HCT116 (cell line): ENCODE measurements around the gene TTLL11. TPM values are rescaled to one million over a fixed set of nuclear protein-coding genes. Genes with fewer than 3 reads are reported as not detected.

Source experiments
- ATAC-seq: fragments of 200-7000 bp; cut with Tn5 transposase; 2 replicates; pipeline ENCODE4 v1.9.1; 2020; ENCODE audit warnings: mild to moderate bottlenecking, moderate library complexity
- BruUV-seq: library from RNA; stranded (reverse); fragments of 400-500 nt; replicated peaks from 2 replicates; lab custom pipeline; 2021; lab: Mats Ljungman, UMichigan
- CTCF ChIA-PET: fragments of 300-600 bp; sonication (Branson Sonifier 250); formaldehyde crosslinking; loops from one replicate; lab custom pipeline; 2021; ENCODE audit warnings: antibody characterized with exemption; lab: Charles Lee
- POLR2A ChIA-PET: fragments of 300-600, 350-600 bp; sonication (Branson Sonifier 250); formaldehyde crosslinking; loops from one replicate; lab custom pipeline; 2021; ENCODE audit warnings: antibody characterized with exemption; lab: Charles Lee
- RAD21 ChIA-PET, 2 experiments: fragments of 300-600 bp; sonication (Branson Sonifier 250); formaldehyde crosslinking; loops; one replicate each; lab custom pipeline; 2023; ENCODE audit warnings: low total read pairs in 2 of 2; ENCODE audit not compliant: uncharacterized antibody in 2 of 2, unreplicated experiment in 2 of 2, low non-redundant PET in 1 of 2; lab: Charles Lee
- DNase-seq: peaks from one replicate; pipeline ENCODE4 v3.0.0-alpha.2; 2010; ENCODE audit warnings: low read depth, low spot score
- H2AFZ ChIP-seq: fragments of 200-600 bp; shearing (Covaris generic), sonication (generic); 2 replicates; pipeline ENCODE4 v1.6.1; 2017; ENCODE audit warnings: low read depth, mixed run types, mixed read lengths, antibody characterized with exemption, low read length; ENCODE audit not compliant: poor library complexity, severe bottlenecking
- H3K27ac ChIP-seq: 2 replicates; pipeline ENCODE4 v1.5.1; 2012; ENCODE audit warnings: low read depth, low read length
- H3K27me3 ChIP-seq: fragments of 200-600 bp; sonication (generic); 2 replicates; pipeline ENCODE4 v1.6.1; 2016; ENCODE audit warnings: mixed run types, low read length, mixed read lengths; ENCODE audit not compliant: insufficient read depth
- H3K36me3 ChIP-seq, 2 experiments: fragments of 200-500 bp in 1 of 2; fragments of 200-600 bp in 1 of 2; sonication (Bioruptor generic) in 1 of 2; sonication (generic) in 1 of 2; 2 replicates each; pipeline versions ENCODE4 v1.5.1 to v1.6.1; 2014 to 2016; ENCODE audit warnings: low read length in 2 of 2, inconsistent platforms in 1 of 2, mixed read lengths in 1 of 2, mixed run types in 1 of 2; ENCODE audit not compliant: insufficient read depth in 2 of 2, control insufficient read depth in 1 of 2
- H3K4me1 ChIP-seq, 2 experiments: fragments of 200-600 bp in 1 of 2; sonication (generic) in 1 of 2; 2 replicates each; pipeline versions ENCODE4 v1.5.1 to v1.6.1; 2012 to 2017; ENCODE audit warnings: low read length in 2 of 2, inconsistent platforms in 1 of 2, mild to moderate bottlenecking in 1 of 2, mixed read lengths in 1 of 2, mixed run types in 1 of 2, moderate library complexity in 1 of 2; ENCODE audit not compliant: insufficient read depth in 2 of 2, control insufficient read depth in 1 of 2
- H3K4me2 ChIP-seq: fragments of 200-600 bp; sonication (generic); 2 replicates; pipeline ENCODE4 v1.6.1; 2017; ENCODE audit warnings: mixed run types, low read length, mixed read lengths
- H3K4me3 ChIP-seq, 2 experiments: fragments of 200-600 bp in 1 of 2; sonication (generic) in 1 of 2; replicated peaks in 1 of 2; 2 replicates each; pipeline ENCODE4 v1.5.1; 2011 to 2016; ENCODE audit warnings: low read length in 2 of 2, control low read depth in 1 of 2, low read depth in 1 of 2, mild to moderate bottlenecking in 1 of 2, mixed read lengths in 1 of 2, mixed run types in 1 of 2
- H3K79me2 ChIP-seq: fragments of 200-600 bp; sonication (generic); 2 replicates; pipeline ENCODE4 v1.6.1; 2017; ENCODE audit warnings: mild to moderate bottlenecking, mixed run types, low read length, moderate library complexity, mixed read lengths; ENCODE audit not compliant: insufficient read depth
- H3K9ac ChIP-seq: fragments of 200-600 bp; sonication (generic); 2 replicates; pipeline ENCODE4 v1.6.1; 2016; ENCODE audit warnings: low read length, mixed read lengths
- H3K9me2 ChIP-seq: fragments of 200-600 bp; sonication (generic), shearing (Covaris generic); 2 replicates; pipeline ENCODE4 v1.6.1; 2017; ENCODE audit warnings: mixed run types, mild to moderate bottlenecking, moderate library complexity; ENCODE audit not compliant: insufficient read depth
- H3K9me3 ChIP-seq, 2 experiments: fragments of 200-500 bp in 1 of 2; fragments of 200-600 bp in 1 of 2; sonication (Bioruptor generic) in 1 of 2; sonication (generic) in 1 of 2; 2 replicates each; pipeline ENCODE4 v1.6.1; 2014 to 2017; ENCODE audit warnings: low read length in 2 of 2, mixed read lengths in 2 of 2, inconsistent platforms in 1 of 2, low read depth in 1 of 2, mild to moderate bottlenecking in 1 of 2, mixed run types in 1 of 2, moderate library complexity in 1 of 2; ENCODE audit not compliant: control insufficient read depth in 1 of 2, insufficient read depth in 1 of 2
- H4K20me1 ChIP-seq: fragments of 200-600 bp; sonication (generic), shearing (Covaris generic); 2 replicates; pipeline ENCODE4 v1.6.1; 2017; ENCODE audit warnings: mixed run types, mild to moderate bottlenecking, moderate library complexity; ENCODE audit not compliant: insufficient read depth
- CBX3 ChIP-seq: IDR thresholded peaks from 2 replicates; pipeline ENCODE4 v1.6.1; 2012; ENCODE audit warnings: low read depth
- CEBPB ChIP-seq: IDR thresholded peaks from 2 replicates; pipeline ENCODE4 v1.6.1; 2012; ENCODE audit warnings: low read depth
- EGR1 ChIP-seq: IDR thresholded peaks from 2 replicates; pipeline ENCODE4 v1.6.1; 2012; ENCODE audit warnings: low read depth
- ELF1 ChIP-seq: IDR thresholded peaks from 2 replicates; pipeline ENCODE4 v1.6.1; 2012; ENCODE audit warnings: low read depth, borderline replicate concordance
- EZH2phosphoT487 ChIP-seq: fragments of 200-600 bp; IDR thresholded peaks from 2 replicates; pipeline ENCODE4 v1.6.1; 2018; ENCODE audit warnings: antibody characterized with exemption, borderline replicate concordance
- FOSL1 ChIP-seq: IDR thresholded peaks from 2 replicates; pipeline ENCODE4 v1.6.1; 2012; ENCODE audit warnings: low read depth
- JUND ChIP-seq: IDR thresholded peaks from 2 replicates; pipeline ENCODE4 v1.6.1; 2012
- POLR2AphosphoS5 ChIP-seq: IDR thresholded peaks from 2 replicates; pipeline ENCODE4 v1.6.1; 2011; ENCODE audit warnings: mild to moderate bottlenecking, low read depth, low read length, moderate library complexity
- RAD21 ChIP-seq: IDR thresholded peaks from 2 replicates; pipeline ENCODE4 v1.6.1; 2012; ENCODE audit warnings: low read depth, mild to moderate bottlenecking
- SIN3A ChIP-seq: IDR thresholded peaks from 2 replicates; pipeline ENCODE4 v1.6.1; 2012; ENCODE audit warnings: low read depth
- SP1 ChIP-seq: IDR thresholded peaks from 2 replicates; pipeline ENCODE4 v1.6.1; 2012; ENCODE audit warnings: low read depth
- SRF ChIP-seq: IDR thresholded peaks from 2 replicates; pipeline ENCODE4 v1.6.1; 2012; ENCODE audit warnings: low read depth
- YY1 ChIP-seq: IDR thresholded peaks from 2 replicates; pipeline ENCODE4 v1.6.1; 2011; ENCODE audit warnings: low read length, low read depth, moderate library complexity, mild to moderate bottlenecking; ENCODE audit not compliant: insufficient replicate concordance; ENCODE audit errors: extremely low read depth
- ZNF274 ChIP-seq: fragments of 200-500 bp; sonication (Bioruptor generic); IDR thresholded peaks from 2 replicates; pipeline ENCODE4 v1.6.1; 2014; ENCODE audit warnings: mild to moderate bottlenecking, low read depth, low read length, inconsistent platforms
- intact Hi-C: fragments of 100-400 bp; cut with micrococcal nuclease; formaldehyde crosslinking; loops from 2 replicates; pipeline ENCODE4 v1.10.0; 2022
- total RNA-seq: library from RNA; stranded (reverse); gene quantifications from one replicate; pipeline ENCODE4 v1.2.1, GENCODE V29; 2021; ENCODE audit not compliant: unreplicated experiment
- TF ChIP-seq, protein P1 (sequence below): IDR thresholded peaks from 2 replicates; pipeline ENCODE4 v1.6.1; 2012; ENCODE audit warnings: low read depth
- TF ChIP-seq, protein P2 (sequence below): IDR thresholded peaks from 2 replicates; pipeline ENCODE4 v1.6.1; 2011; ENCODE audit warnings: mild to moderate bottlenecking, low read length, moderate library complexity; ENCODE audit not compliant: insufficient replicate concordance; ENCODE audit errors: extremely low read depth
- TF ChIP-seq, protein P3 (sequence below): IDR thresholded peaks from 2 replicates; pipeline ENCODE4 v1.6.1; 2012
- TF ChIP-seq, protein P4 (sequence below), 3 experiments: fragments of 200-600 bp in 1 of 3; sonication (generic) in 1 of 3; IDR thresholded peaks in 2 of 3; conservative IDR thresholded peaks in 1 of 3; 2 replicates each; pipeline ENCODE4 v1.5.1; 2012 to 2017; ENCODE audit warnings: low read depth in 2 of 3, low read length in 2 of 3, antibody characterized with exemption in 1 of 3, borderline replicate concordance in 1 of 3, control low read depth in 1 of 3, mild to moderate bottlenecking in 1 of 3, mixed read lengths in 1 of 3, mixed run types in 1 of 3, moderate library complexity in 1 of 3; ENCODE audit not compliant: insufficient read depth in 1 of 3
- TF ChIP-seq, protein P5 (sequence below): IDR thresholded peaks from 2 replicates; pipeline ENCODE4 v1.6.1; 2012

The TTLL11 gene
- total RNA-seq, 1 experiment from 2014 or later: 2.2 TPM

DNA sequence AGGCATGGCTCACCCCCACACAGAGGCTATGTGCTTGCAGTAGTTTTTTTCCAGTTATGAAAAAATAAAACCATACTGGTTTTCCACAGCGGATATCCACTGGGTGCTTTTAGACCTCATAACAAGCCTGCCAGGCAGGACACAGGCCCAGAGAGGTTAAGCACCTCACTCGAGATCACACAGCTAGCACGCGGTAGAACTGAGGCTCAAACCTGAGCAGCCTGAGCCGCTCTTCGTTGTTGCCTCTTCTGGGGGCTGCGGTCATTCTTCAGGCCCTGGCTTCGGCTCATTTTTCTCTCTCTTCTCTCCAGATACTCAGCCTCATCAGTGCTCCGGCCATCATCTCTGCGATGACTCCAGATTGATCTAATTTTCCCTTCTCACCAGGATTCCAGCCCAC lies 196.0 kb downstream of the TTLL11 start:
- ChIA-PET CTCF (no interaction called here), POLR2A (no interaction called here)

More for the DNA sequence above, 196.0 kb downstream of the TTLL11 start:
- Histone ChIP-seq H3K27me3 (no peaks in the 10 kb centered on the region), H3K4me2 (no peak overlapping the region), H3K4me3 (no peak overlapping the region), H3K79me2 (no peaks in the 10 kb centered on the region), H4K20me1 (no peaks in the 10 kb centered on the region), H3K36me3 (no peaks in the 10 kb centered on the region), H3K9me3 (peaks cover 6 to 14% of the 10 kb centered on the region in 2 experiments; a peak in 2 of 4 replicates), H3K9ac (no peak overlapping the region), H3K4me1 (no peaks in the 10 kb centered on the region), H3K27ac (no peak overlapping the region), H3K9me2 (no peaks in the 10 kb centered on the region), H2AFZ (no peak overlapping the region)
- no peak for ATAC-seq
- DNase-seq: no peak
- RAD21 ChIA-PET: no interaction called here
- intact Hi-C loops: no loop called here
- TF ChIP-seq EGR1 (no peak), SRF (no peak), SIN3A (no peak), POLR2AphosphoS5 (no peak), RAD21 (no peak), CBX3 (no peak), FOSL1 (no peak), EZH2phosphoT487 (no peak), JUND (no peak), ELF1 (no peak), CEBPB (no peak), YY1 (no peak), ZNF274 (no peak), SP1 (no peak)
- TF ChIP-seq, protein P1, sequence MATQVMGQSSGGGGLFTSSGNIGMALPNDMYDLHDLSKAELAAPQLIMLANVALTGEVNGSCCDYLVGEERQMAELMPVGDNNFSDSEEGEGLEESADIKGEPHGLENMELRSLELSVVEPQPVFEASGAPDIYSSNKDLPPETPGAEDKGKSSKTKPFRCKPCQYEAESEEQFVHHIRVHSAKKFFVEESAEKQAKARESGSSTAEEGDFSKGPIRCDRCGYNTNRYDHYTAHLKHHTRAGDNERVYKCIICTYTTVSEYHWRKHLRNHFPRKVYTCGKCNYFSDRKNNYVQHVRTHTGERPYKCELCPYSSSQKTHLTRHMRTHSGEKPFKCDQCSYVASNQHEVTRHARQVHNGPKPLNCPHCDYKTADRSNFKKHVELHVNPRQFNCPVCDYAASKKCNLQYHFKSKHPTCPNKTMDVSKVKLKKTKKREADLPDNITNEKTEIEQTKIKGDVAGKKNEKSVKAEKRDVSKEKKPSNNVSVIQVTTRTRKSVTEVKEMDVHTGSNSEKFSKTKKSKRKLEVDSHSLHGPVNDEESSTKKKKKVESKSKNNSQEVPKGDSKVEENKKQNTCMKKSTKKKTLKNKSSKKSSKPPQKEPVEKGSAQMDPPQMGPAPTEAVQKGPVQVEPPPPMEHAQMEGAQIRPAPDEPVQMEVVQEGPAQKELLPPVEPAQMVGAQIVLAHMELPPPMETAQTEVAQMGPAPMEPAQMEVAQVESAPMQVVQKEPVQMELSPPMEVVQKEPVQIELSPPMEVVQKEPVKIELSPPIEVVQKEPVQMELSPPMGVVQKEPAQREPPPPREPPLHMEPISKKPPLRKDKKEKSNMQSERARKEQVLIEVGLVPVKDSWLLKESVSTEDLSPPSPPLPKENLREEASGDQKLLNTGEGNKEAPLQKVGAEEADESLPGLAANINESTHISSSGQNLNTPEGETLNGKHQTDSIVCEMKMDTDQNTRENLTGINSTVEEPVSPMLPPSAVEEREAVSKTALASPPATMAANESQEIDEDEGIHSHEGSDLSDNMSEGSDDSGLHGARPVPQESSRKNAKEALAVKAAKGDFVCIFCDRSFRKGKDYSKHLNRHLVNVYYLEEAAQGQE: no peak
- TF ChIP-seq, protein P2, sequence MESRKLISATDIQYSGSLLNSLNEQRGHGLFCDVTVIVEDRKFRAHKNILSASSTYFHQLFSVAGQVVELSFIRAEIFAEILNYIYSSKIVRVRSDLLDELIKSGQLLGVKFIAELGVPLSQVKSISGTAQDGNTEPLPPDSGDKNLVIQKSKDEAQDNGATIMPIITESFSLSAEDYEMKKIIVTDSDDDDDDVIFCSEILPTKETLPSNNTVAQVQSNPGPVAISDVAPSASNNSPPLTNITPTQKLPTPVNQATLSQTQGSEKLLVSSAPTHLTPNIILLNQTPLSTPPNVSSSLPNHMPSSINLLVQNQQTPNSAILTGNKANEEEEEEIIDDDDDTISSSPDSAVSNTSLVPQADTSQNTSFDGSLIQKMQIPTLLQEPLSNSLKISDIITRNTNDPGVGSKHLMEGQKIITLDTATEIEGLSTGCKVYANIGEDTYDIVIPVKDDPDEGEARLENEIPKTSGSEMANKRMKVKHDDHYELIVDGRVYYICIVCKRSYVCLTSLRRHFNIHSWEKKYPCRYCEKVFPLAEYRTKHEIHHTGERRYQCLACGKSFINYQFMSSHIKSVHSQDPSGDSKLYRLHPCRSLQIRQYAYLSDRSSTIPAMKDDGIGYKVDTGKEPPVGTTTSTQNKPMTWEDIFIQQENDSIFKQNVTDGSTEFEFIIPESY: no peak
- TF ChIP-seq, protein P3, sequence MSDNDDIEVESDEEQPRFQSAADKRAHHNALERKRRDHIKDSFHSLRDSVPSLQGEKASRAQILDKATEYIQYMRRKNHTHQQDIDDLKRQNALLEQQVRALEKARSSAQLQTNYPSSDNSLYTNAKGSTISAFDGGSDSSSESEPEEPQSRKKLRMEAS: no peak
- TF ChIP-seq, protein P4, sequence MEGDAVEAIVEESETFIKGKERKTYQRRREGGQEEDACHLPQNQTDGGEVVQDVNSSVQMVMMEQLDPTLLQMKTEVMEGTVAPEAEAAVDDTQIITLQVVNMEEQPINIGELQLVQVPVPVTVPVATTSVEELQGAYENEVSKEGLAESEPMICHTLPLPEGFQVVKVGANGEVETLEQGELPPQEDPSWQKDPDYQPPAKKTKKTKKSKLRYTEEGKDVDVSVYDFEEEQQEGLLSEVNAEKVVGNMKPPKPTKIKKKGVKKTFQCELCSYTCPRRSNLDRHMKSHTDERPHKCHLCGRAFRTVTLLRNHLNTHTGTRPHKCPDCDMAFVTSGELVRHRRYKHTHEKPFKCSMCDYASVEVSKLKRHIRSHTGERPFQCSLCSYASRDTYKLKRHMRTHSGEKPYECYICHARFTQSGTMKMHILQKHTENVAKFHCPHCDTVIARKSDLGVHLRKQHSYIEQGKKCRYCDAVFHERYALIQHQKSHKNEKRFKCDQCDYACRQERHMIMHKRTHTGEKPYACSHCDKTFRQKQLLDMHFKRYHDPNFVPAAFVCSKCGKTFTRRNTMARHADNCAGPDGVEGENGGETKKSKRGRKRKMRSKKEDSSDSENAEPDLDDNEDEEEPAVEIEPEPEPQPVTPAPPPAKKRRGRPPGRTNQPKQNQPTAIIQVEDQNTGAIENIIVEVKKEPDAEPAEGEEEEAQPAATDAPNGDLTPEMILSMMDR (IDR thresholded peaks at IDR 0.05 in 2 of 3, conservative IDR thresholded peaks at IDR 0.05 in 1 of 3; ENCODE audit: borderline replicate concordance in 1 of 3, insufficient read depth in 1 of 3, low read depth in 2 of 3, low read length in 2 of 3): no peak
- TF ChIP-seq, protein P5, sequence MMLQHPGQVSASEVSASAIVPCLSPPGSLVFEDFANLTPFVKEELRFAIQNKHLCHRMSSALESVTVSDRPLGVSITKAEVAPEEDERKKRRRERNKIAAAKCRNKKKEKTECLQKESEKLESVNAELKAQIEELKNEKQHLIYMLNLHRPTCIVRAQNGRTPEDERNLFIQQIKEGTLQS: no peak
- BruUV-seq: no TSS peak
